ENCODE data around the gene PRKCD.

Gene PRKCD

DNA sequence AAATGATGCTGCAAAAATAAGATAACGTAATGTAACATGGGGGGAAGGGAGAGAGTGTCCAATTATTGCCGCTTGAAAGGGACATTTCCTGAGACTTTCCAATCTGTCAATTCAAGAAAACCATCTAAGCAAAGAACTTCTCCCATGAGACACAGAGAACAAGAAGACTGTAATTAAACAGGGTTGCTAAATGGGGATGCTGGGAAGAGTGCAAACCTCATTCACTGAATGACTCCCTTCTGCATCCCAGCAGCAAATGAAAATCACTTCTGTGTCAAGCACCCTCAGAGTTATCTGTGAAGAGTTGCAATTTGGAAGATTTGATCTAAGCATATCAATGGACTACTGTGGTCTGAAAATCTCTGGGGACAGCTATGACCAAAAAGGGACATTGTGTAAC lies 34.4 kb upstream of the PRKCD start:
- no peaks in the 10 kb centered on the region for H3K9me3 ChIP-seq

DNA sequence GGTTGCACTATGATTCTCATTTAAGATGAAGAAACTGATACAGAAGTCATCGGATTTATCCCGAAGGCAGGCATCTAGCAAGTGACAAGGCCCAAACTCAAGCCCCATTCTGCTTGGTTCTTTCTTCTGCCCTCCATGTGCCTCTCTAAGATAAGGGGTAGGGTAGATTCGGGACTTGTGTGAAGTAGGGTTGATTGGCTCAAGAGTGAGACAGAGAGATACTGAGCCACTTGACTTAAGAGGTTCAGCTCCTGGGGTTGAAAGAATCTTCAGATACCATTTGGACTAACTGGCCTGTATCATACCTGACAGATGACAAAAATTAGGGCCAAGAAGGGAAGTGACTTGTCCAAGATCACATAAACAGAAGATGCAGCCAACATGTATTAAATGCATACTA lies 31.7 kb upstream of the PRKCD start:
- no peak for DNase-seq
- Histone ChIP-seq H3K27me3 (no peaks in the 10 kb centered on the region), H3K9me3 (no peaks in the 10 kb centered on the region), H3K4me1 (no peaks in the 10 kb centered on the region), H3K4me3 (ENCODE audit: low read depth, low read length) (peak overlapping the region; percentile 73), H3K36me3 (no peaks in the 10 kb centered on the region)
- TF ChIP-seq, protein P1, sequence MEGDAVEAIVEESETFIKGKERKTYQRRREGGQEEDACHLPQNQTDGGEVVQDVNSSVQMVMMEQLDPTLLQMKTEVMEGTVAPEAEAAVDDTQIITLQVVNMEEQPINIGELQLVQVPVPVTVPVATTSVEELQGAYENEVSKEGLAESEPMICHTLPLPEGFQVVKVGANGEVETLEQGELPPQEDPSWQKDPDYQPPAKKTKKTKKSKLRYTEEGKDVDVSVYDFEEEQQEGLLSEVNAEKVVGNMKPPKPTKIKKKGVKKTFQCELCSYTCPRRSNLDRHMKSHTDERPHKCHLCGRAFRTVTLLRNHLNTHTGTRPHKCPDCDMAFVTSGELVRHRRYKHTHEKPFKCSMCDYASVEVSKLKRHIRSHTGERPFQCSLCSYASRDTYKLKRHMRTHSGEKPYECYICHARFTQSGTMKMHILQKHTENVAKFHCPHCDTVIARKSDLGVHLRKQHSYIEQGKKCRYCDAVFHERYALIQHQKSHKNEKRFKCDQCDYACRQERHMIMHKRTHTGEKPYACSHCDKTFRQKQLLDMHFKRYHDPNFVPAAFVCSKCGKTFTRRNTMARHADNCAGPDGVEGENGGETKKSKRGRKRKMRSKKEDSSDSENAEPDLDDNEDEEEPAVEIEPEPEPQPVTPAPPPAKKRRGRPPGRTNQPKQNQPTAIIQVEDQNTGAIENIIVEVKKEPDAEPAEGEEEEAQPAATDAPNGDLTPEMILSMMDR (IDR thresholded peaks at IDR 0.05; ENCODE audit: low read depth, low read length), result no peak

More for the DNA sequence above, 34.4 kb upstream of the PRKCD start:
- no peaks in the 10 kb centered on the region for H3K4me1 ChIP-seq
- no peaks in the 10 kb centered on the region for H3K36me3 ChIP-seq
- H3K27me3 ChIP-seq, result no peaks in the 10 kb centered on the region
- TF ChIP-seq, protein P1 (IDR thresholded peaks at IDR 0.05; ENCODE audit: low read depth, low read length), result no peak
- no peak overlapping the region for H3K4me3 ChIP-seq (ENCODE audit: low read depth, low read length)
- no peak for DNase-seq

DNA sequence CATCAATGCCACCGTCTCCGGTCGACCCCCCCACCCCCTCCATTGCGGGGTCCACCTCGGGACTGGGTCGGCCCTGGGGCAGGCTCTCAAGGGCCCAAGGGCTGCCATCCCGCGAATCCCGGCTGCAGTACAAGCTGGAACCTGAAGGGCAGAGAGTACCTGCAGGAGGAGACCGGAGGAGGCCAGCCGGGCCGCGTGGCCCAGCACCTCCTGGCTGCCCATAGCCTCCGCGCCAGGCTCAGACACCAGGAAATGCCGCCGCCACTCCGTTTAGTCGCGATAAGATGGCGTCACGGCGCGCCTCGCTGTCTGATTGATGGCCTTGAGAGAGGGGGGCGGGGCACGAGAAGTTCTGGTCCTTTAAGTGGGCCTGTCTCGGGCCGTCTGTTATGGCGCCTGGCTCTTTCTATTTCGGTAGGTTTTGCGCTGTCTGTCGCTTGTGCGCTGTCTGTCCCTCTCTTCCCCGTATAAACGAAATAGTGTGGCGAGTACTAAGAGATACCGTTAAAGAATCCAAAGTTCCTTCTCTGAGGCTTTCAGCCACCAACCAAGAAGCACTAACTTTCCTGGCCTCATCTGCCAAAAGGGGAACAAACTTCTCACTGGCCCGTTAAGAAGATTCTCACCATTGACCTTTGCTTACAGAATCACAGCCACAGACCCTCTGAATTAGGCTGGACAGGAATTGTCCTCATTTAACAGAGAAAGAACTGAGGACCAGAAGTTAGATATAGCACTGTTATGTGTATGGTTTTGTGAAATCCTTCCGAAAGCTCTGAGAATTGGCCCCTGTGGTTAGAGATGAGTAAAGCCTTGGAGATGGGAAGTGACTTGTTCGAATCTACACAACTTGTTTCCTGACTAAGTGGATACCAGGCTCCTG lies 30.6 kb upstream of the PRKCD start, which contains the start of gene RFT1:
Gene RFT1 (minus strand): TSS at position 257 of the 883 bp plus-strand sequence. CDS start 35 bp downstream, at position 222.
- H3K9me3 ChIP-seq, result no peaks in the 10 kb centered on the region
- H3K27me3 ChIP-seq, result no peaks in the 10 kb centered on the region
- H3K4me1 ChIP-seq, result no peaks in the 10 kb centered on the region
- TF ChIP-seq, protein P1 (IDR thresholded peaks at IDR 0.05; ENCODE audit: low read depth, low read length), result no peak
- H3K36me3 ChIP-seq, result no peaks in the 10 kb centered on the region
- peak; percentile 94 for DNase-seq
- H3K4me3 ChIP-seq (ENCODE audit: low read depth, low read length), result peak within 1 kb of the TSS; percentile 73

DNA sequence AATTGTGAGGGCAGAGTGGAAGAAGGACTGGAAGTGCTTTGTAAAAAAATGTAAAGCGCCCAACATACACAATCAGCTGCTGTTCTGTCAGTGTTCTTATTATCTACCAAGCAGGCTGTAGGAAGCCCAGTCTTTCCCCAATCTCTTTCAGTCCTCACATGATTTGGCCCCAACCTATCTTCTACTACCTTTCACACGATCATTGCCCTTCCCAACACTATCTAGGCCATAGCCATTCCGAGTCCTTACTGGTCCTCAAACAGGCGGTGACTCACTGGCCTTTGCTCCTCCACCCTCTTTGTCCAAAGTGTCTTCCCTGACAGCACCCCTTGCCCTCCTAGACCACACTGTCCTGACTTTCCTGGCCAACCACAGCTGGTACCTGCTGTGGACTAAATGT lies 29.9 kb upstream of the PRKCD start:
- no peaks in the 10 kb centered on the region for H3K36me3 ChIP-seq
- H3K27me3 ChIP-seq, result no peaks in the 10 kb centered on the region
- H3K4me3 ChIP-seq (ENCODE audit: low read depth, low read length), result no peak overlapping the region
- no peaks in the 10 kb centered on the region for H3K4me1 ChIP-seq
- no peak for DNase-seq
- no peaks in the 10 kb centered on the region for H3K9me3 ChIP-seq
- TF ChIP-seq, protein P1 (IDR thresholded peaks at IDR 0.05; ENCODE audit: low read depth, low read length), result no peak

DNA sequence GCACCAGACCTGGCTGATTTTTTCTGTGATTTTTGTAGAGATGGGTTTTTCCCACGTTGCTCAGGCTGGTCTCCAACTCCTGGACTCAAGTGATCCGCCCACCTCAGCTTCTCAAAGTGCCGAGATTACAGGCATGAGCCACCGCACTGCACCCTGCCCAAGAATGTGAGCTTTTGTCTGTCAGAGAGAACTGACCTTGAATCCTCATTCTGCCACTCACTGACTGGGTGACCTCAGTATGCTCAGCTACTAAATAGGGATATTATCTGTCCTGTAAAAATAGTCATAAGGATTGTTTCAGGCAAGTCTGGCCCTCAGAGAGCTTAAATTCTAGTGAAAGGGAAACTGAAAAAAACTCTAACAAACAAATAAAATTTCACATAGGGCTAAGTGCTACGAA lies 28.7 kb upstream of the PRKCD start:
- no peak overlapping the region for H3K4me3 ChIP-seq (ENCODE audit: low read depth, low read length)
- no peaks in the 10 kb centered on the region for H3K4me1 ChIP-seq
- no peak for DNase-seq
- H3K9me3 ChIP-seq, result no peaks in the 10 kb centered on the region
- no peaks in the 10 kb centered on the region for H3K27me3 ChIP-seq
- no peaks in the 10 kb centered on the region for H3K36me3 ChIP-seq
- TF ChIP-seq, protein P1 (IDR thresholded peaks at IDR 0.05; ENCODE audit: low read depth, low read length), result no peak

DNA sequence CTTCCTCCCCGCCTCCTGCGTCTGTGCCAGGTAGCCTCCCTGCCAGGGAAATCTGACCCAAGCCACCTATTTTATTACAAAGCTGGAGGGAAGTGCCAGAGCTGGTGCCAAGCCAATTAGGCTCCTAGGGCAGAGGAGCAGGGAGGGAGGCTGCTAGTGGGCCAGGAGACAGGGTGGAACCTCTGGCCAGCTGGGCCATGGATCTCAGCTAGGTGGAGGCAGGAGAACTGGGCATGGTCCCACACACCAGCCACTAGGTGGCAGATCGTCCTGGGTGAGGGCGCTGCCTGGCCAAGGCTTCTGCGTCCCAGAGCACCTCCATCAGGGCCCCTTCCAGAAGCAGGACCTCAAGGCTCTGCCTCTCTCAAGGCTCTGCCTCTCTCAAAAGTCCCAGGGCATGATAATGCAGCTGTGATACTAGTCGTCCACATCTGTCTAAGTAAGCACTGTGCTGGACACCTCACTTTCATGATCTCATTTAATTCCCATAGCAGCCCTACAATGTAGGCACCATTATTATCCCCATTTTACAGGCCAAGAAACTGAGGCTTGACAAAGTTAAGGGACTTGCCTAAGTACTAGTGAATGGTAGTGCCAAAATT lies 26.3 kb upstream of the PRKCD start:
- Histone ChIP-seq H3K9me3 (no peaks in the 10 kb centered on the region), H3K27me3 (no peaks in the 10 kb centered on the region), H3K36me3 (no peaks in the 10 kb centered on the region), H3K4me3 (ENCODE audit: low read depth, low read length) (no peak overlapping the region), H3K4me1 (no peaks in the 10 kb centered on the region)
- TF ChIP-seq, protein P1 (IDR thresholded peaks at IDR 0.05; ENCODE audit: low read depth, low read length), result peak; percentile 60
- peak; percentile 65 for DNase-seq

Measured in BE2C (cell line).